GM06990 (cell line): ENCODE results near the gene DPH3.
"Not testable (repeated sequence)": the region's sequence is repeated elsewhere in the genome, so short reads cannot be mapped to it uniquely, and the experiment has no call there.

Experiments
- DNase-seq: peaks from one replicate; pipeline ENCODE4 v3.0.0-alpha.2; 2011; ENCODE audit not compliant: insufficient read length; ENCODE audit errors: extremely low read depth
- H3K27me3 ChIP-seq: replicated peaks from 2 replicates; pipeline ENCODE4 v1.6.0; 2011; ENCODE audit warnings: low read length; ENCODE audit not compliant: control insufficient read depth, insufficient read depth
- H3K36me3 ChIP-seq: 2 replicates; pipeline ENCODE4 v1.5.1; 2011; ENCODE audit warnings: low read length; ENCODE audit not compliant: control insufficient read depth, insufficient read depth
- H3K4me3 ChIP-seq: replicated peaks from 2 replicates; pipeline ENCODE4 v1.5.1; 2011; ENCODE audit warnings: low read depth, mild to moderate bottlenecking, control low read depth, low read length
- CTCF ChIP-seq: IDR thresholded peaks from 2 replicates; pipeline ENCODE4 v1.5.1; 2011; ENCODE audit warnings: low read length, control low read depth, mild to moderate bottlenecking, inconsistent platforms; ENCODE audit not compliant: insufficient read depth, poor library complexity, severe bottlenecking

Gene DPH3

DNA sequence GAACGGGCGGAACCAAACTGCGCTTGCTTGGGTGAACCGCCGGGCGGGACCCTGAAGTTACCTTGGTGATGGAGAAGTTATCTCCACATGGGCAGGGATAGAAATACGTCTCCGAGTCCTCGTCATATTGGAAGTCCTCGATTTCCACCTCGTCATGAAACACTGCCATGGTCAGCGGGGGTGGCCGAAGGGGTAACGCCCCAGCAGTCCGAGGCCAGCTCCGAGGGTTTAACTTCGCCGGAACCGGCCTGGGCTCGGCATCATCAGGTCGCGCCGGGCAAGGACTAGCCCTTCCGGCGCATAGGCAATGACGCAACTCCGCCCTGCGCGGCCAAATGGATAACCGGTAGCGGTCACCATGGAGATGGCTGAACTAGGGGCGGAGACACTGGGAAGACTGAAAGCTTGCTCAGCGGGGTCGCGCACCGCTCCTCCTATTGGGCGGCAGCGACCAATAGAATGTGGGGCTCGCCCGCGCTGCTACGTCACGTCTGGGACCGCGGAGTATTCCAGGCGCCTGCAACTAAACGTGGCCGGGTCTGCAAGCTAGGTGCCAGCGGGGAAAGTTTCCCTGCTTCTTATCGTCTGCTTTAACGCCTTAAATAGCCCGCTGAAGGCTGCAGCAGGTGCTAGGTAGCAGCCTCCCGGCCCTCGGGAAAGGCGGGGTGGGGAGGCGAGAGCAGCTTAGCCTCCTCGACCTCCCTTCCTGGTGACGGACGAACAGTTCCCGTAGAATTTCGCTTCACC, at the start of gene DPH3, which contains the start of gene OXNAD1:
Gene DPH3 (minus strand): TSS at position 236 of the 747 bp plus-strand sequence. CDS start 67 bp downstream, at position 169.
Gene OXNAD1 (plus strand): TSS at position 505 of the 747 bp plus-strand sequence. CDS start 5,741 bp downstream, outside the sequence.
- H3K27me3 ChIP-seq: no peaks in the 10 kb centered on the region
- no peak for TF ChIP-seq CTCF
- DNase-seq: peak; percentile 97
- H3K4me3 ChIP-seq: peak within 1 kb of the TSS; percentile 97
- peaks cover 2% of the 10 kb centered on the region; the same call in 1 of the 2 replicates for H3K36me3 ChIP-seq

- DNase-seq: no peak
- H3K27me3 ChIP-seq: no peaks in the 10 kb centered on the region
- no peak overlapping the region for H3K4me3 ChIP-seq
- TF ChIP-seq CTCF: no peak
- H3K36me3 ChIP-seq: peaks cover 23% of the 10 kb centered on the region
These were observed 49.3 kb upstream of the DPH3 start for GRCh38 chr3:16313886-16314645.

- DNase-seq: peak; percentile 41
- TF ChIP-seq CTCF: no peak
- H3K27me3 ChIP-seq: no peaks in the 10 kb centered on the region
- peaks cover 19% of the 10 kb centered on the region for H3K36me3 ChIP-seq
- H3K4me3 ChIP-seq: no peak overlapping the region
These were observed 47.3 kb upstream of the DPH3 start for GRCh38 chr3:16311960-16312451.

- not testable (repeated sequence) for H3K27me3 ChIP-seq, H3K36me3 ChIP-seq, DNase-seq, H3K4me3 ChIP-seq
These were observed 45.7 kb upstream of the DPH3 start for GRCh38 chr3:16310486-16310885.

DNA sequence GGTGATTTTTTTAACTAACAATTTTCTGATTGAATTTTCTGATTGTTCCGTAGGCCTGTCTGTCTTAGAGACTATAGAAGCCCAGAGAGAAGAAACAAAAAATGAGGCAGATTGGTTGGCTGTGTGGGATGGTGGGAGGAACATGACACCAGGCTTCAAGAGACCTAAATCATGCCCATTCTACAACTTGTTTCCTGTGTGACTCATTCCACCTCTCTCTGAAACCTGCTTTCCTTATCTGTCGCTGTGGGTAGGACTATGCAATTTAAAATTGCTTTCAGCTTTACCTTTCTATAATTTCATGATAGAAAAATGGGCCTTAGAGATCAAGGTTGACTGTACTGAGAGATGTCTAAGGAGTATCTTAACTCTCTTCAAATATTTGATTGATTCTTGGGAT, 44.8 kb upstream of the DPH3 start:
- H3K4me3 ChIP-seq: no peak overlapping the region
- H3K27me3 ChIP-seq: no peaks in the 10 kb centered on the region
- DNase-seq: peak; percentile 52
- TF ChIP-seq CTCF: no peak
- peaks cover 7% of the 10 kb centered on the region for H3K36me3 ChIP-seq

DNA sequence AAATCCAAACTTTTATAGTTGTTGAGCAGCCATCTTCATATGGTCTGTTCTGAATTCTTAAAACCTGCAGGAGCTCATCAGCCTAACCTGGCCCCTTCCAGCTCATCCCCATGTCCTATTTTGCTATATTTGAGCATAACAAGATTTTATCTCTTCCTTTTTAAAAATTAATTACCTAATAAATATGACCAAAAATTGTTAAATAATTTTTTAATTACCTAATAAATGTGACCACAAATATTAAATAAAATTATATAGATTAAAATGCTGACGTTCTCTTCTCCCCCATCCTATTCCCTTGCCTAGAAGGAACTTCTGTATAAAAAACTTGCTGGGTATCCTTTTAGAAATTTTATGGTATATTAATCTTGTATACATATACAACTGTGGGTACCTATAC, 44.0 kb upstream of the DPH3 start:
- H3K27me3 ChIP-seq: no peaks in the 10 kb centered on the region
- no peak for DNase-seq
- H3K36me3 ChIP-seq: peaks cover 5% of the 10 kb centered on the region
- no peak overlapping the region for H3K4me3 ChIP-seq
- no peak for TF ChIP-seq CTCF
